Measurements from ENCODE around the gene CCNH. TPM values are rescaled to one million over a fixed set of nuclear protein-coding genes. Genes with fewer than 3 reads are reported as not detected.

Gene CCNH
- total RNA-seq, 1 experiment from 2014 or later = 38.3 TPM

DNA sequence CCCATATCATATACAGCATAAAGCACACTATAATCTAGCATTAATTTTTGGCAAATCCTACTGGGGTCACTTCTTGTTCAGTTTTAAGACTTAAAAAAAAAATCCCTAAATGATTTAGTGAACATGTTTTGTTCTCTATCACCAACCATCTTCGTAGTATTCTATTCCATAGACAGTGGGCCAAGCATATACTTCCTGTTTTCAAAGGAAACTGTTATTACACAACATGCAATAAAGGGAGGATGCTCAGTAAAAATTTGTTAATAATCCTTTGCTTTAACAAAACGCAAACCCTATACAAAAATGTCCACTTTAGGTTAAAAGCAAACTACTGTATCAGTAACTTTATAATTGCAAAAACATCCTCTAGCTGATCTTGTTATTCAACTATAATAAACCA, 13.0 kb downstream of the CCNH start:
- no peak overlapping the region for H3T11ph ChIP-seq (ENCODE audit: low read length)
- no peak overlapping the region for H3K4me2 ChIP-seq (ENCODE audit: insufficient read depth, insufficient read length, low read length)
- no peak overlapping the region for H3K56ac ChIP-seq (ENCODE audit: insufficient read length, low read depth, low read length)
- H3K4ac ChIP-seq (ENCODE audit: low read depth, low read length) = no peak overlapping the region
- no peak overlapping the region for H4K5ac ChIP-seq (ENCODE audit: insufficient read length, low read depth, low read length)
- no peak for DNase-seq
- no peaks in the 10 kb centered on the region for H3K79me2 ChIP-seq (ENCODE audit: insufficient read depth, low read length)
- H4K91ac ChIP-seq (ENCODE audit: insufficient read length, low read depth, low read length) = no peak overlapping the region
- no peak overlapping the region for H3K9ac ChIP-seq (ENCODE audit: extremely low read depth, insufficient read length, low read length)
- no peaks in the 10 kb centered on the region for H4K20me1 ChIP-seq (ENCODE audit: control insufficient read depth, insufficient read depth, insufficient read length)
- Mint-ChIP-seq H3K4me3 (no peak overlapping the region), H3K27ac (no peak overlapping the region), H3K9me3 (peaks cover 4 to 5% of the 10 kb centered on the region in 2 experiments; a peak in 3 of 5 replicates), H3K36me3 (ENCODE audit: insufficient read depth in 1 of 3, low read depth in 3 of 3) (peaks cover 40 to 91% (median 63%) of the 10 kb centered on the region in 3 experiments), H3K4me1 (no peaks in the 10 kb centered on the region), H3K27me3 (ENCODE audit: low read depth) (no peaks in the 10 kb centered on the region)
- H4K8ac ChIP-seq (replicated peaks; ENCODE audit: insufficient read length, low read depth, low read length) = no peak overlapping the region
- H3K23me2 ChIP-seq (ENCODE audit: insufficient read length, low read depth, low read length, poor library complexity, severe bottlenecking) = no peaks in the 10 kb centered on the region
- no peak overlapping the region for H2BK15ac ChIP-seq (ENCODE audit: low read depth, low read length)
- no peak overlapping the region for H2BK12ac ChIP-seq (ENCODE audit: insufficient read length, low read depth, low read length)
- H3K14ac ChIP-seq (ENCODE audit: insufficient read depth, low read length) = no peak overlapping the region
- no peaks in the 10 kb centered on the region for H3K4me1 ChIP-seq (ENCODE audit: insufficient read depth, low read length)
- no peak overlapping the region for H3K23ac ChIP-seq (ENCODE audit: insufficient read length, low read depth, low read length)
- no peak overlapping the region for H3K27ac ChIP-seq (ENCODE audit: insufficient read length, low read depth, low read length)
- no peak overlapping the region for H2BK20ac ChIP-seq (ENCODE audit: low read depth, low read length, poor library complexity, severe bottlenecking)
- H2AK5ac ChIP-seq (ENCODE audit: insufficient read length, low read length) = no peak overlapping the region
- H2BK5ac ChIP-seq (ENCODE audit: insufficient read length, low read length) = no peak overlapping the region
- H3K9me3 ChIP-seq (ENCODE audit: control insufficient read depth, low read depth, low read length) = no peaks in the 10 kb centered on the region
- H2AFZ ChIP-seq (ENCODE audit: low read length) = no peak overlapping the region
- no peak overlapping the region for H2BK120ac ChIP-seq (ENCODE audit: low read depth, low read length, poor library complexity, severe bottlenecking)
- H3K18ac ChIP-seq (ENCODE audit: insufficient read length, low read depth, low read length) = no peak overlapping the region
- H3K79me1 ChIP-seq (ENCODE audit: insufficient read depth, low read depth, low read length, poor library complexity, severe bottlenecking) = no peaks in the 10 kb centered on the region
- no peaks in the 10 kb centered on the region for H3K27me3 ChIP-seq (ENCODE audit: insufficient read depth, low read length)
- TF ChIP-seq, protein P1, sequence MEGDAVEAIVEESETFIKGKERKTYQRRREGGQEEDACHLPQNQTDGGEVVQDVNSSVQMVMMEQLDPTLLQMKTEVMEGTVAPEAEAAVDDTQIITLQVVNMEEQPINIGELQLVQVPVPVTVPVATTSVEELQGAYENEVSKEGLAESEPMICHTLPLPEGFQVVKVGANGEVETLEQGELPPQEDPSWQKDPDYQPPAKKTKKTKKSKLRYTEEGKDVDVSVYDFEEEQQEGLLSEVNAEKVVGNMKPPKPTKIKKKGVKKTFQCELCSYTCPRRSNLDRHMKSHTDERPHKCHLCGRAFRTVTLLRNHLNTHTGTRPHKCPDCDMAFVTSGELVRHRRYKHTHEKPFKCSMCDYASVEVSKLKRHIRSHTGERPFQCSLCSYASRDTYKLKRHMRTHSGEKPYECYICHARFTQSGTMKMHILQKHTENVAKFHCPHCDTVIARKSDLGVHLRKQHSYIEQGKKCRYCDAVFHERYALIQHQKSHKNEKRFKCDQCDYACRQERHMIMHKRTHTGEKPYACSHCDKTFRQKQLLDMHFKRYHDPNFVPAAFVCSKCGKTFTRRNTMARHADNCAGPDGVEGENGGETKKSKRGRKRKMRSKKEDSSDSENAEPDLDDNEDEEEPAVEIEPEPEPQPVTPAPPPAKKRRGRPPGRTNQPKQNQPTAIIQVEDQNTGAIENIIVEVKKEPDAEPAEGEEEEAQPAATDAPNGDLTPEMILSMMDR (conservative IDR thresholded peaks at IDR 0.05) = no peak
- no CpG with 5 or more reads among the region's 2 CpGs for WGBS (ENCODE audit: extremely low coverage, insufficient read length, low lambda C conversion rate)

All from H9 (cell line).